DOHH2 (cell line): Measurements from ENCODE around the gene ACVR2A.

Experiments used
- CTCF ChIP-seq: fragments of 200-600 bp; sonication (generic); IDR thresholded peaks from one replicate; pipeline ENCODE4 v1.5.1; 2014; ENCODE audit warnings: antibody characterized with exemption, mild to moderate bottlenecking, low read depth, low read length; ENCODE audit not compliant: poor library complexity, severe bottlenecking
- EZH2phosphoT487 ChIP-seq: fragments of 200-600 bp; sonication (generic); IDR thresholded peaks from 2 replicates; pipeline ENCODE4 v1.6.1; 2017; ENCODE audit warnings: borderline replicate concordance, mild to moderate bottlenecking, antibody characterized with exemption, low read length, moderate library complexity, mixed read lengths

- TF ChIP-seq CTCF (no peak), EZH2phosphoT487 (no peak)
These were observed 36.3 kb upstream of the ACVR2A start for GRCh38 chr2:147808520-147808919.
